GM12892 (cell line): Measurements from ENCODE around the gene MAML3.

Source experiments
- DNase-seq: peaks from one replicate; pipeline ENCODE4 v3.0.0; 2011; ENCODE audit not compliant: insufficient read length
- FAIRE-seq: peaks from 2 replicates; lab custom pipeline; 2011; peaks lifted over from hg19 to GRCh38; lab: Jason Lieb, UNC
- POLR2A ChIP-seq: IDR thresholded peaks from 2 replicates; pipeline ENCODE4 v1.6.1; 2011; ENCODE audit warnings: low read depth, low read length, control low read depth
- POLR2AphosphoS5 ChIP-seq: IDR thresholded peaks from 2 replicates; pipeline ENCODE4 v1.6.1; 2011; ENCODE audit warnings: low read depth, low read length, control low read depth
- TAF1 ChIP-seq: IDR thresholded peaks from 2 replicates; pipeline ENCODE4 v1.6.1; 2011; ENCODE audit warnings: low read depth, mild to moderate bottlenecking, control low read depth, low read length, borderline replicate concordance

The MAML3 gene

GRCh38 chr4:140028101-140028500 is 125.9 kb downstream of the MAML3 start:
- TF ChIP-seq POLR2A, result no peak
- no peak for TF ChIP-seq POLR2AphosphoS5
- no peak for TF ChIP-seq TAF1
- FAIRE-seq (no peak), DNase-seq (no peak)

DNA sequence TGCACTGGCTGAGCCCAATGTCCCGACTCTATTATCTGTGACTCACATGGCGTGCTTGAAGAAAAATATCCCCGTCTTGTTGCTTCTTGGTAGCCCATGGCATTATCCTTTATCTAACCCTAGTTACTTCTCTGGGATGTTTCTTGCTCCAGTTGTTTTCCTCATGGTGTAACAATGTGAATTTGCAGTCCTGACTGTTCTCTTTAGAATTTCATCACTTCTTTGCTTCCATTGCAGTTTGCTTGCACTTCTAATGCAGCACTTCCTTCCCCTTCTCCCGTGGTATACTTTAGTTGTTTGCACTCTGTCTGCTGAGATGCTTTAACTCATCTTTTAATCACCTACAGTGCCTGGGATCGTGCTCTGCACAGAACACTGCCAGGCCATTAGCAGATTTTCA is 126.9 kb downstream of the MAML3 start:
- no peak for TF ChIP-seq POLR2A
- no peak for TF ChIP-seq TAF1
- TF ChIP-seq POLR2AphosphoS5, result no peak
- DNase-seq, result no peak
- FAIRE-seq, result no peak

- FAIRE-seq (no peak), DNase-seq (no peak)
- TF ChIP-seq TAF1 (no peak), POLR2A (no peak), POLR2AphosphoS5 (no peak)
Measured at GRCh38 chr4:140025470-140025869, 128.5 kb downstream of the MAML3 start.

- TF ChIP-seq POLR2AphosphoS5, result no peak
- TF ChIP-seq POLR2A, result no peak
- no peak for TF ChIP-seq TAF1
- no peak for DNase-seq
- FAIRE-seq, result no peak
Measured at GRCh38 chr4:140020457-140021361, 133.3 kb downstream of the MAML3 start.

DNA sequence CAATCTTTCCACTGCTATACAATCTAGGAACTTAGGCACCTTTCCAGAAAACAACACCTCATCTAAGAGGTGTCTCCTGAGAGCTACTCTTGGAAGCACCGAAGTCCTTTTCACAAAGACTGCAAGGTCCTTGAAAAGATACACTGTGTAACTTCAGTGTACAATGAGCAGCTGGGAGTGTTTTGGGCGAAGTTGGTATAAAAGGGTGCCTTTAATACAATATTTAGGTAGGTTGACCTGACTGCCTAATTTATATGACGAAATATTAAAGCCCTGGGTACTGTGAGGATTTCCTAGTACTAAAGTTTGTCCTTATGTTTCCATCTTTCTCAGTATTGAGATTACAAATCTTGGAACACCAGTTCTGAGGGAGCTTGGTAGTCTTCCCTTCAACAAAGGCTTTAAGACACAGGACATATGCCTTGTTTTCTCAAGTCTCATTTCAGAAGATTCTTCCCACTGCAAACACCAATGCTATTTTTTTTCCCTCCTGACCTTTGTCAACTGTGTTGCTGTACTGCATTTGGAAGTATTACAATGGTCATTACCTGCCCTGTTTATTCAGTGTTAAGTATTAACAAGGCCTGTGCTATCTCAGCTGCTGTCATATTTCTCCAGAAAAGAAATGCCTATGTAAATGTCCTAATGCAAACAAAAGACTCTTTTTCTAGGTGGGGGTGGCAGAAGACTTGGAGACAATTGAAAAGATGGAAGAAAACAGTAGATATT is 134.2 kb downstream of the MAML3 start:
- no peak for FAIRE-seq
- TF ChIP-seq POLR2AphosphoS5 (no peak), TAF1 (no peak), POLR2A (no peak)

GRCh38 chr4:140018931-140019618 is 134.9 kb downstream of the MAML3 start:
- TF ChIP-seq POLR2A, result no peak
- TF ChIP-seq TAF1, result no peak
- DNase-seq (no peak), FAIRE-seq (no peak)

More for the DNA sequence above, 134.2 kb downstream of the MAML3 start:
- DNase-seq, result no peak

DNA sequence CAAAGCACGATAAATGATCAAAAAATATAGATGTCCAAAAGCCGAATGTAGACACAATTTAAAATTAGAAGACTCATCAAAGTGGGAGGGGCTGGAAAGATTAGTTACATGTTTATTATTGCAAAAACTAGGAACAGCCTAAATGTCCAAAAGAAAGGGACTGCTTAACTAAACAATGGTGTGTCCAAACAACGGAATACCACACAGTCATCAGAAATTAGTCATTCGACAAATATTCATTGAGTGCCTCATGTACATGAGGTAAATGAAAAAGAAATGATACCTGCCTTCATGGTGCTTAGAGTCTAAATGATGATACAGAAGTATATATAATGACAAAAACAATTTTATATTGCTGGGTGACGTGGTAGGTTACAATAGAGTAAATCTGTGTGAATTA is 139.7 kb downstream of the MAML3 start:
- DNase-seq, result no peak
- FAIRE-seq, result no peak
- TF ChIP-seq TAF1, result no peak
- TF ChIP-seq POLR2AphosphoS5, result no peak
- no peak for TF ChIP-seq POLR2A

DNA sequence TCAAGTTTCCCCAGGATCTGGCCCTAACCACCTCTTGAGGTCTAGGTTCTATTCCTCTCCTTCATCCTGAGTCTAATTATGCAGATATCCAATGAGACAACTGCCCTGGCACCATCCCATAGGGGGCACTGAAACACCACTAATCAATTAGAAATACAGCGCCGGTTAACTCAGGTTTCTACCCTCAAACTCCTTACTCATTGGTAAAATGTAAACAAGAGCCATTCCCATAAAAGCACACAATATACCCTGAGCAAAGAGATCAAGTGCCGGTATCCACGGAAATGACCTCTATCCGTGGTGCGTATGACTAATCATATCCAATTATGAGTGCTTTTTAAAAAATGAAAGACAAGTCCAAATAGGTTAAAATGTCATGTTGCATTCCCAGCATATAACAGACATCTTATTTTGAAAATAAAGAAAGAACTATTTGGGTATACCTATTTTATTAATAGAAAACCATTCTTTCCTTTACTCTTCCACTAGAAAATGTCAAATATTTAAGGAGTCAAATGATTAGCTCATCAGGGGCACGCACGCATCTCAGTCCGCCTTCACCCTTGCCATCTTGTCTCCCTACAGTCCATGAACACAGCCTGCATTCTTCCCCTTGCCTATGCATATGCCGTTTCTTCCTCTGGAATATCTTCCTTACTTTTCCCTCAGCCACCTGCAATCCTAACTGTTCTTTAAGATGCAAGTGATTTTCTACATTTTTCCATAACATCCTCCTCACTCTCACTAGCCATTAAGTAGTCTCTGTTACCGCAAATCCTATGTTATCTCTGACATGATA is 141.1 kb downstream of the MAML3 start:
- TF ChIP-seq TAF1 (no peak), POLR2A (no peak), POLR2AphosphoS5 (no peak)
- FAIRE-seq, result no peak
- DNase-seq, result no peak

- TF ChIP-seq POLR2A (no peak), TAF1 (no peak), POLR2AphosphoS5 (no peak)
- no peak for FAIRE-seq
- no peak for DNase-seq
Measured at GRCh38 chr4:140005699-140006098, 148.3 kb downstream of the MAML3 start.

GRCh38 chr4:140004922-140005627 is 148.9 kb downstream of the MAML3 start:
- FAIRE-seq (no peak), DNase-seq (no peak)

More at GRCh38 chr4:140004922-140005627, 148.9 kb downstream of the MAML3 start:
- TF ChIP-seq POLR2AphosphoS5 (no peak), POLR2A (no peak), TAF1 (no peak)
